ENCODE results near the gene CD3G. TPM values are rescaled to one million over a fixed set of nuclear protein-coding genes. Genes with fewer than 3 reads are reported as not detected.

CD3G gene
- total and polyA plus RNA-seq, 9 of the 15 experiments (the other 6 are each of a cell fraction or from before 2014, with no cell fraction given), result 0.30 to 1.7 (median 0.47) TPM

DNA sequence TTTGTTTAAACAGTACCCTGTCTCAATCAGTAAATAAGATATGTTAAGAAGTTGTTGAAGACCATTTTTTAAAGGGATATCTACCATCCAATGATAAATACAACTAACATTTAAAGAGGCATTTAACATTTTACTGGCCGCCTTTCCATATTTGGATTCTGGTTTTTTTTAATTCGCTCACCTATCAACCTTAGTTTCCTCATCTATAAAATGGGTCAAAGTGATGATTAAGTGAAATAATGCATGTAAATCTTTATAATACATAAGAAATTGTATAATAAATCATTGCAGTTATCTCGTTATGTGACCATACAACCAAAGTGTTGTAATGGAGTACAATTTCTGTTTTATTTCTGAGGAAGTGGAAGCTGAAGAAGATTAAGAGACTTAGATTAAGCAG lies 39.5 kb downstream of the CD3G start:
- in situ Hi-C loops (cut with MboI), result no loop called here
- TF ChIP-seq ZNF79 (CRISPR knock-in tag; IDR thresholded peaks at IDR 0.05; ENCODE audit: low read depth) (no peak), RBM25 (IDR thresholded peaks at IDR 0.05; ENCODE audit: low read depth, low read length, severe bottlenecking) (peak; percentile 82), ZNF3 (CRISPR knock-in tag; IDR thresholded peaks at IDR 0.05) (peak; percentile 80; the same call in 1 of the 2 replicates)
- no peak overlapping the region for H2AFZ ChIP-seq (ENCODE audit: low read depth, low read length)
- ATAC-seq (no peak), FAIRE-seq (no peak), DNase-seq (ENCODE audit: extremely low read depth in 1 of 4, low spot score in 3 of 4) (no peak)
- H4K20me1 ChIP-seq (replicated peaks; ENCODE audit: control insufficient read depth, insufficient read depth, low read length), result no peaks in the 10 kb centered on the region
- ChIA-PET POLR2A (interaction anchor here (0.6 to 2.9 kb wide), 3 partner anchors 10 to 19 kb away, joined by 3 to 10 read pairs (median 5); no protein-coding TSS in a partner anchor), CTCF (ENCODE audit: low intra/inter-chr PET ratio) (no interaction called here)
- no TSS peak for BruUV-seq (replicated peaks)
- no peaks in the 10 kb centered on the region for H3K9me1 ChIP-seq (ENCODE audit: control insufficient read depth, insufficient read depth, low read length)
- peaks cover 96% of the 10 kb centered on the region for H3K36me3 ChIP-seq (ENCODE audit: control insufficient read depth, insufficient read depth, low read length)
- H3K79me2 ChIP-seq (ENCODE audit: control insufficient read depth, insufficient read depth, low read length), result no peaks in the 10 kb centered on the region
- no peak overlapping the region for H3K4me2 ChIP-seq (ENCODE audit: insufficient read depth, low read length)
- no peaks in the 10 kb centered on the region for H3K9me3 ChIP-seq (replicated peaks; ENCODE audit: control insufficient read depth, insufficient read depth, low read depth, low read length)
- intact Hi-C loops (cut with micrococcal nuclease), result loop anchor here (5.0 kb wide), 1 partner anchor 104 kb away; no protein-coding TSS in a partner anchor
- H3K27ac ChIP-seq (ENCODE audit: extremely low read depth, low read depth, low read length), result no peak overlapping the region
- H3K9ac ChIP-seq (ENCODE audit: insufficient read depth in 1 of 2, low read depth in 2 of 2, low read length in 2 of 2), result no peak overlapping the region
- H3K27me3 ChIP-seq (ENCODE audit: control insufficient read depth in 2 of 2, insufficient read depth in 2 of 2, low read length in 2 of 2), result no peaks in the 10 kb centered on the region
- no peak overlapping the region for H3K4me3 ChIP-seq
- WGBS (ENCODE audit: insufficient coverage, low coverage, missing lambda C conversion rate), result 89% methylated on average over 3 of the region's 3 CpGs
- no peaks in the 10 kb centered on the region for H3K4me1 ChIP-seq (replicated peaks in 1 of 2; ENCODE audit: control insufficient read depth in 2 of 2, insufficient read depth in 2 of 2, low read length in 2 of 2)

DNA sequence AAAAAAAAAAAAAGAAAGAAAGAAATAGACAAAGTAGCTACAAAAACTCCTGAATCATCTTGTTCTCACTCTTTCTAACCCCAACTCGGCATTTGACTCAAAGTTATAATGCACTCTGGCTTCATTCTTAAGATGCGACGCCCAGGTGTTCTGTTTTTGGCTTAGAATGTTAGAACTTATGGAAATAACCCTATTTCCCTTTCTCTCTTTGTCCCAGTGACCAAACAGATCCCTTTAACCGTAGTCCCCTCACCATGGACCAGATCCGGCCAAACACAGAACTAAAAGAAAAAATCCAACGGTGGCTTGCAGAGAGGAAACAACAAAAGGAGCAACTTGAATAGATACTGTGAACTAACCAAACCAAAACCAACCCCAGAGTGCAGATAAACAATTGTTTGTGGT lies 52.0 kb downstream of the CD3G start:
- BruUV-seq (replicated peaks), result no TSS peak
- peaks cover 9% of the 10 kb centered on the region; the same call in 2 of the 3 replicates for H3K79me2 ChIP-seq (ENCODE audit: control insufficient read depth, insufficient read depth, low read length)
- H3K36me3 ChIP-seq (ENCODE audit: control insufficient read depth, insufficient read depth, low read length), result peaks cover 56% of the 10 kb centered on the region
- no peaks in the 10 kb centered on the region for H4K20me1 ChIP-seq (replicated peaks; ENCODE audit: control insufficient read depth, insufficient read depth, low read length)
- peaks cover 3 to 15% of the 10 kb centered on the region in 2 experiments; a peak in 2 of 5 replicates for H3K4me1 ChIP-seq (replicated peaks in 1 of 2; ENCODE audit: control insufficient read depth in 2 of 2, insufficient read depth in 2 of 2, low read length in 2 of 2)
- ChIA-PET POLR2A (no interaction called here), CTCF (ENCODE audit: low intra/inter-chr PET ratio) (no interaction called here)
- DNase-seq (ENCODE audit: extremely low read depth in 1 of 4, low spot score in 3 of 4) (no peak), ATAC-seq (no peak), FAIRE-seq (no peak)
- no peak overlapping the region for H2AFZ ChIP-seq (ENCODE audit: low read depth, low read length)
- no peak overlapping the region for H3K4me2 ChIP-seq (ENCODE audit: insufficient read depth, low read length)
- H3K9me3 ChIP-seq (replicated peaks; ENCODE audit: control insufficient read depth, insufficient read depth, low read depth, low read length), result no peaks in the 10 kb centered on the region
- no peaks in the 10 kb centered on the region for H3K27me3 ChIP-seq (ENCODE audit: control insufficient read depth in 2 of 2, insufficient read depth in 2 of 2, low read length in 2 of 2)
- in situ Hi-C loops (cut with MboI) (no loop called here), intact Hi-C loops (cut with micrococcal nuclease) (no loop called here)
- H3K9me1 ChIP-seq (ENCODE audit: control insufficient read depth, insufficient read depth, low read length), result no peaks in the 10 kb centered on the region
- H3K4me3 ChIP-seq, result no peak overlapping the region
- 82% methylated on average over 6 of the region's 6 CpGs for WGBS (ENCODE audit: insufficient coverage, low coverage, missing lambda C conversion rate)
- H3K27ac ChIP-seq (ENCODE audit: extremely low read depth, low read depth, low read length), result no peak overlapping the region
- H3K9ac ChIP-seq (ENCODE audit: insufficient read depth in 1 of 2, low read depth in 2 of 2, low read length in 2 of 2), result no peak overlapping the region
- TF ChIP-seq KDM1A (IDR thresholded peaks at IDR 0.05) (no peak), RAD51 (IDR thresholded peaks at IDR 0.05; ENCODE audit: borderline replicate concordance, low read depth) (no peak), EWSR1 (IDR thresholded peaks at IDR 0.05; ENCODE audit: borderline replicate concordance, low read depth, partially characterized antibody) (no peak), NEUROD1 (IDR thresholded peaks at IDR 0.05; ENCODE audit: borderline replicate concordance, low read depth, low read length, partially characterized antibody) (no peak), HDAC1 (IDR thresholded peaks at IDR 0.05) (no peak), ERF (CRISPR knock-in tag; IDR thresholded peaks at IDR 0.05) (no peak), ZNF354B (CRISPR knock-in tag; IDR thresholded peaks at IDR 0.05) (no peak), HLTF (IDR thresholded peaks at IDR 0.05) (no peak), ZNF239 (CRISPR knock-in tag; IDR thresholded peaks at IDR 0.05) (no peak), MCM2 (IDR thresholded peaks at IDR 0.05; ENCODE audit: low read depth) (no peak)
- TF ChIP-seq, protein P1, sequence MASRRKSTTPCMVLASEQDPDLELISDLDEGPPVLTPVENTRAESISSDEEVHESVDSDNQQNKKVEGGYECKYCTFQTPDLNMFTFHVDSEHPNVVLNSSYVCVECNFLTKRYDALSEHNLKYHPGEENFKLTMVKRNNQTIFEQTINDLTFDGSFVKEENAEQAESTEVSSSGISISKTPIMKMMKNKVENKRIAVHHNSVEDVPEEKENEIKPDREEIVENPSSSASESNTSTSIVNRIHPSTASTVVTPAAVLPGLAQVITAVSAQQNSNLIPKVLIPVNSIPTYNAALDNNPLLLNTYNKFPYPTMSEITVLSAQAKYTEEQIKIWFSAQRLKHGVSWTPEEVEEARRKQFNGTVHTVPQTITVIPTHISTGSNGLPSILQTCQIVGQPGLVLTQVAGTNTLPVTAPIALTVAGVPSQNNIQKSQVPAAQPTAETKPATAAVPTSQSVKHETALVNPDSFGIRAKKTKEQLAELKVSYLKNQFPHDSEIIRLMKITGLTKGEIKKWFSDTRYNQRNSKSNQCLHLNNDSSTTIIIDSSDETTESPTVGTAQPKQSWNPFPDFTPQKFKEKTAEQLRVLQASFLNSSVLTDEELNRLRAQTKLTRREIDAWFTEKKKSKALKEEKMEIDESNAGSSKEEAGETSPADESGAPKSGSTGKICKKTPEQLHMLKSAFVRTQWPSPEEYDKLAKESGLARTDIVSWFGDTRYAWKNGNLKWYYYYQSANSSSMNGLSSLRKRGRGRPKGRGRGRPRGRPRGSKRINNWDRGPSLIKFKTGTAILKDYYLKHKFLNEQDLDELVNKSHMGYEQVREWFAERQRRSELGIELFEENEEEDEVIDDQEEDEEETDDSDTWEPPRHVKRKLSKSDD (conservative IDR thresholded peaks at IDR 0.05; ENCODE audit: low read length), result no peak
- TF ChIP-seq, protein P2, sequence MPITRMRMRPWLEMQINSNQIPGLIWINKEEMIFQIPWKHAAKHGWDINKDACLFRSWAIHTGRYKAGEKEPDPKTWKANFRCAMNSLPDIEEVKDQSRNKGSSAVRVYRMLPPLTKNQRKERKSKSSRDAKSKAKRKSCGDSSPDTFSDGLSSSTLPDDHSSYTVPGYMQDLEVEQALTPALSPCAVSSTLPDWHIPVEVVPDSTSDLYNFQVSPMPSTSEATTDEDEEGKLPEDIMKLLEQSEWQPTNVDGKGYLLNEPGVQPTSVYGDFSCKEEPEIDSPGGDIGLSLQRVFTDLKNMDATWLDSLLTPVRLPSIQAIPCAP (CRISPR knock-in tag; IDR thresholded peaks at IDR 0.05; ENCODE audit: borderline replicate concordance), result no peak
